GM18519 (cell line): ENCODE measurements around the gene FAM151A.

Experiments
- ATAC-seq: cut with Tn5 transposase; IDR thresholded peaks from one replicate; pipeline ENCODE4 v1.9.1; 2021; ENCODE audit warnings: mild to moderate bottlenecking, moderate library complexity; ENCODE audit not compliant: unreplicated experiment, low FRiP score

FAM151A gene

DNA sequence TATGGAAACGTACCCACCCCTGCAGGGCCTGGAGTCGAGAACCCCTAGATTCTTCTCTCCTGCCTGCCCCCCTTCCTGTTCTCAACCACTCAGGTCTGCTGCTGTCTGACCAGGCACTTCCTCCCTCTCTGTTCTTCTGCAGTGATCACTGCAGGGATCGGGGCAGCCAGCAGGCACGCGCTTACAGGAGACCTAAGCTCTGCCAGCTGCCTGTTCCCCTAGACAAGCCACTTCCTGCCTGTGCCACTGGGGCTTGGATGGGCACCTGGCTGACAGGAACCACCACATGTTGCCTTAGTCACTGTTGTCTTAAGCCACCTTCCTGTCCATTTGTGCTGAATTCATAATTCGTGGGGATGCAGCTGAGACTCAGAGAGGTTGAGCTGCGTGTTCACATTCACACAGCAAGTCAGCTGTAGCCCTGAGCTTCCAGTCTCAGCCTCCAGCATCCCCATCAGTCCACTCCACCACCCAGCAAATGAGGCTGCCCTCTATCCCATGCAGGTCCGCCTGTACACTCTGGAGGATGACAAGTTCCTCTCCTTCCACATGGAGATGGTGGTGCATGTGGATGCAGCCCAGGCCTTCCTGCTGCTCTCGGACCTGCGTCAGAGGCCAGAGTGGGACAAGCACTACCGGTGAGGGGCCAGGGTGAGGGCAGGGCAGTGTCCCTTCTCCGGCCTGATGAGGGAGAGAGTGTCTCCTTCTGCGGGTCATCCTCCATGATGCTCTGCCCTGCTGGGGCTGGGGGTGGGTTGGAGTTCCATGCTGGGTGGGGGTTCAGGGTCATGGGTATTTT lies 18.6 kb downstream of the FAM151A start:
- ATAC-seq: no peak

- ATAC-seq: no peak
These were observed 19.3 kb downstream of the FAM151A start for GRCh38 chr1:54604051-54604450.

DNA sequence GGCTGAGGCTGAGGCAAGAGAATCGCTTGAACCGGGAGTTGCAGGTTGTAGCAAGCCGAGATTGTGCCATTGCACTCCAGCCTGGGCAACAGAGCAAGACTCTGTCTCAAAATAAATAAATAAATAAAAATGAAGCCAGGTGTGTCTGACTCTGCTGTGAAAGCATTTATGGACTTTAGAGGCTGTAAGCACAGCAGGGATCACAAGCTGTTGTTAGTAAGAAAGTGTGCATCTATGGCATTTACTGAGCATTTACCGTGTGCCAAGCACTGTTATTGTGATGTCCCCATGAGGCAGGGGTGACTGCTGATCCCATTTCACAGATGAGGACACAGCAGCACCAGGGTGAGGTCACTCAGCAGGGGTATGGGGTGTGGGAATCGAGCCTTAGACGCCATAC lies 20.1 kb downstream of the FAM151A start:
- ATAC-seq: no peak

DNA sequence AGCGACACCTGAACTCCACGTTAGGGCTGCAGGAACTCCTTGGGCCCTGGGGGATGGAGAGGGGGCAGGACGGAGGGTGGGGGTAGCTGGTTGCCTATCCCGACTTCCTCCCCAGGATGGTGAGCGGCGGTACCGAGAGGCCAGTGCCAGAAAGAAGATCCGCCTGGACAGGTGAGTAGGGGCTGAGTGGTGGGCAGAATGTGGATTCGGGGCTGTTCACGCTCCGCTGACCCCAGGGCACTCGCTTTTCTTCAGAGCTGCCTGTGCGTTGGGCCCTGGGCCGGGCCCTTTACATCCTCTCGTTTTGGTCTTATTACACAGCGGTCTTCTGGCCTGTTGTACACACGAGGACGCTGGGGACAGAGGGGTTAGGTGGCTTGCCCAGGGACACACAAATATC lies 20.8 kb downstream of the FAM151A start:
- ATAC-seq: no peak

DNA sequence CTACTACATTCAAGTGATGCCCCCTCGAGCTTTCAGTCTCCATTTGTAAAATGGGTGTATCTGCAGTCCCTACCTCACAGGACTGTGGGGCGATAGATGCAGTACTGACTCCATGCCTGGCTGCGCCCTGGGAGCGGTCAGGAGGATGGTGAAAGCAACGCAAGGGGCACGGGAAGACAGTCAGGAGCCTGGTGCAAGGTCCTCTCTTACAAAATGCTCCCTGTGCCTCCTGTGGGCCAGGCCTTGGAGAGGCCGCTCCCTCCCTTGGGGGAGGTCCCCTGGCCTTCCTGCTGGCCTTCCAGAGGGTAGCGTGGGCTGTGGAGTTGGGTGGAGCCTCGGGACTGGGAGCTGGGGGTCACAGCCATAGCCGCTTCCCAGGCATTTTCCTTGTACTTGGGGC lies 21.6 kb downstream of the FAM151A start:
- no peak for ATAC-seq

DNA sequence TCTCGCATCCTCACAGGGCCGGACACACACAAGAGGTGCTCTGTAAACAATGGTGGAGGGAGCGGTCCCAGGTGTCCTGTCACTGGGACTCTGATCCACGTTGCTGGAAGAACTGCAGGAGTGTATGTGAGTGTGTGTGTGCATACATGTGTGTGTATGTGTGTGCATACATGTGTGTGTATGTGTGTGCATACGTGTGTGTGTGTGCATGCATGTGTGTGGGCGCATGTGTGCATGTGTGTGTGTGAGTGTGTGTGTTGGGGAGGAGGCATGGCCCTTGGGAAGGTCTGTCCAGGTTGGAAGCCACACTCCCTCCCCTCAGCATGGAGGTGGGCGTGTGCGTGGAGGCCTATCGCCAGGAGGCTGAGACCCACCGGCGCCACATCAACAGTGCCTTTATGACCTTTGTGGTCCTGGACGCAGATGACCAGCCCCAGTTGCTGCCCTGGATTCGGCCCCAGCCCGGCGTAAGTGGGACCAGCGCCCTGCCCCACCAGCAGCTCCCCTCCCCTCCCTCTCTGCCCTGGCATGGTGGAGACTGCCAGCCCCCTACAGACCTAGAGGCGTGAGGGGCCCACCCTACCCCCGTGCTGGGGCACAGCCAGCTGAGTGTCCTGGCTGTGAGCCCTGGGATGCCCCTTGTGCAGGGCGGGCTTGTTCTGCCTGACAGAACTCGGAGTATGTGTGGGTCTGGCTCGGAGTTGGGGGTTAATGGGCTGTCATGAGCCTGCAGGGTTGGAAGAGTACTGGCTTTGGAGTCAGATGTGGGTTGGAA lies 22.2 kb downstream of the FAM151A start:
- ATAC-seq: no peak

GRCh38 chr1:54599211-54599823 lies 24.0 kb downstream of the FAM151A start:
- ATAC-seq: no peak

GRCh38 chr1:54597455-54598030 lies 25.8 kb downstream of the FAM151A start:
- no peak for ATAC-seq

GRCh38 chr1:54596756-54597155 lies 26.6 kb downstream of the FAM151A start:
- ATAC-seq: no peak

DNA sequence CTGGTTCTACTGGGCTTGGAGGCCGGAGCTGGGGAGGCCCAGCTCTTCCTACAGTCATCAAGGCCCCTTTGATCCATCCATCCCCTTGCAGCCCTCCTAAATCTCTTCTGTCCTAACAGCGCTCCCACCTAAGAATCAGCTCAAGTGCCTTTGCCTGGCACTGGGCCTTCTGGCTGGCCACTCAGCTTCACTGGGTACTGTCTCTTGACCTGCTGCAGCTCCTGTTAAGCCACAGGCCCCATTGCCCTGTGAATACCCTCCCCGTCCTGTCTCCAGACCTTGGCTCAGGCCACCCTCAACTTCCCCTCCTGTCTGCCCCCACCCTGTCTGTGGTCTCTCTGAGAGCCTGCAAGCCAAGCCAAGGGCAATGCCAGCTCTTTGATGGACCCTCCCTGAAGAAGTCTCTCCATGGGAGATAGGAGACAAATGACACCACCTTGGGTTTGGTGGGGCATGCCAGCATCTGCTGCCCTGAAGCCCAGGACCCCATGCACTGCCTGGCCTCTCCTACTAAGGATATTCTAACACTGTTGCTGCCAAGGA lies 27.3 kb downstream of the FAM151A start:
- no peak for ATAC-seq

GRCh38 chr1:54594463-54594862 lies 28.9 kb downstream of the FAM151A start:
- ATAC-seq: no peak

DNA sequence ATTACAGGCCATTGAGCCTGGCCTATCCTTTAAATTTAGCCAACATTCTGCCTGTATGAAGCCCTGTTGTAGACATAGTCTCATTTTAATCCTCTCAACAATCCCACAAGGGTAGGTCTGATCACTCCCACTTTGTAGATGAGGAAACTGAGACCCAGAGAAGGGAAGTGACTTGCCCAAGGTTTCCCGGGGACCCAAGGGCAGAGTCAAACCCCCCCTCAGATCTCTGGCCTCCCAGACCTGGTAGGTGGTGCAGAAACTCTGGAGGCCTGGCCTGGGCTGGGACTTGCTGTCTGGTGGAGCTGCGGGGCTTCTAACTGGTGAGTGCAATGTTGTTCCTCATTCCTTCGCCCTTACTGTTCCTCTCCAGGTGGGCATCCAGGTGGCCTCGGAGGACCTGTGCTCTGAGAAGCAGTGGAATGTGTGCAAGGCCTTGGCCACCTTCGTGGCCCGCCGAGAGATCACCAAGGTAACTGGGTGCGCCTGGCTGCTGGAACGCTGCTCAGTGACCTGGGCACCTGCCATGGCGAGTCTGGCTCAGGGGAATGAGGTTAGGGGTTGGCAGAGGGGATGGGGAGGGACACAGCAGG lies 29.7 kb downstream of the FAM151A start:
- ATAC-seq: no peak

- no peak for ATAC-seq
These were observed 32.1 kb downstream of the FAM151A start for GRCh38 chr1:54591127-54591756.

DNA sequence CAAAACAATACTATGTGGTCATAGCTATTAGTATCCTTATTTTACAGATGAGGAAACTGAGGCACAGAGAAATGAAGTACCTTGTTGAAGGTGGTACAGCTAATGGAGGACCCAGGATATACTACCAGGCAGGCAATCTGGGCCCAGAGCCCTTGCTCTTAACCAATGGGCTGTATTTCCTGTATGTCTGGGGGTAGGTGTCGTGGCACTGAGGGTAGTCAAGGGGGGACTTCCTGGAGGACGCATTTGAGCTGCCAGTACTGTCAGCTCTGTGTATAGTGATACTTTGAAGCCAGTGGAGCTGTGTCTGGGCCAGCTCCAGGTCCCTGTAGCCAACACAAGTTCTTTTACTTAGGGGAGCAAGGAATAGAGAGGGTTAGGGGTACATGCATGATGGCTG lies 34.9 kb downstream of the FAM151A start:
- no peak for ATAC-seq

GRCh38 chr1:54585181-54586066 lies 37.9 kb downstream of the FAM151A start:
- ATAC-seq: no peak

DNA sequence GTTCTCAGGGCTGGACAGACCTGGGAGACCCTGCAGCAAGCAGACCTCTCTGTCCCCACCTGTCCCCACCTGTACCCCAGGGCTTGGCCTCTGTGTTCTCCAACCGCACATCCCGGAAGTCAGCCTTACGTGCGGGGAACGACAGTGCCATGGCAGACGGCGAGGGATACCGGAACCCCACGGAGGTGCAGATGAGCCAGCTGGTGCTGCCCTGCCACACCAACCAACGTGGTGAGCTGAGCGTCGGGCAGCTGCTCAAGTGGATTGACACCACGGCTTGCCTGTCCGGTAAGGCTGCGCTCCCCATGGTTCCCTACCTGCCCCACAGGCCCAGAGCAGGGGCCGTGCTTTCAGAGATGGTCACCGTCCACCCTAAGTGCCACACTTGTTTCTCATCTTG lies 38.8 kb downstream of the FAM151A start:
- ATAC-seq: no peak

- no peak for ATAC-seq
These were observed 39.5 kb downstream of the FAM151A start for GRCh38 chr1:54583871-54584270.

- ATAC-seq: no peak
These were observed 40.0 kb downstream of the FAM151A start for GRCh38 chr1:54583307-54583686.
